Fibroblast of pulmonary artery (primary cell): ENCODE results near the gene IL6.

Source experiments
- DNase-seq: peaks from one replicate; pipeline ENCODE4 v3.0.0-alpha.2; 2010; ENCODE audit warnings: low read depth
- H3K4me3 ChIP-seq: replicated peaks from 2 replicates; pipeline ENCODE4 v1.5.1; 2011; ENCODE audit warnings: low read depth, mild to moderate bottlenecking, control low read depth, low read length, moderate library complexity
- TF ChIP-seq, protein P1 (sequence below): IDR thresholded peaks from 2 replicates; pipeline ENCODE4 v1.5.1; 2011; ENCODE audit warnings: mild to moderate bottlenecking, control low read depth, low read length, inconsistent platforms; ENCODE audit errors: missing control alignments

IL6 gene

DNA sequence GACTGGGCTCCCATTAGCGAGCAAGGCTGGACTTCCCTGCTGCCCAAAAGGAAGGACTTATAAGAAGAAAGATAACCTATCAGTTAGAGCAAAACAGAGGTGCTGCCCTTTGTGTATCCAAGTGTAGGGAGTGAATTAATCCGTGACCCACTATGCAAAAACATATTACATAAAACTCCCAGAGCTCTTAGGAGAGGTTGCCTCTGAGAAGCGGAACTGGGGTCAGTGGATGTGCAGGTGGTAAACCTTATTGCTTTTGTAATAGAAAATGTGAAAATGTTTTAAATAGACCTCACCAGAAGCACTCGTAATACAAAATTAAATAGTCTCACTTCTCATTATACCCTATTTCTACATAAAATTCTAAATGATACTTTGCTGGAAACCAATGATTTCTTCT is 17.1 kb upstream of the IL6 start:
- DNase-seq: no peak

DNA sequence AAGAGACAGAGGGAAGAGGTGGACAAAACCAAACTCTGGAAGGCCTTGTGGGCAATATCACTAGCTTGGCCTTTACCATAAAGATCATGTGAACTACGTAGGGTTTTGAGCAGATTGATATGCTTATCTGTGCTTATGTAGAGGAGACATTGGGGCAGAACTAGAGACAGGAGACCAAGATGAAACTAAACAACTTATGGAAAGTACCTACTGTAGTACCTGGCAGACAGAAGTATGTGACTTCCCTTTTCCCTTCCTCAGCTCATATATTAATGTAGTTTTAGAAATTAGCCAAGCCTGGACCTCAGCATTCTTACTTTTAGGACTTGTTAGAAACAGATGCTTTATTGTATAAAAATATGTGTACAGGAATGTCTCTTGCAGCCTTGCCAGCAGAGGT is 14.0 kb upstream of the IL6 start:
- TF ChIP-seq, protein P1, sequence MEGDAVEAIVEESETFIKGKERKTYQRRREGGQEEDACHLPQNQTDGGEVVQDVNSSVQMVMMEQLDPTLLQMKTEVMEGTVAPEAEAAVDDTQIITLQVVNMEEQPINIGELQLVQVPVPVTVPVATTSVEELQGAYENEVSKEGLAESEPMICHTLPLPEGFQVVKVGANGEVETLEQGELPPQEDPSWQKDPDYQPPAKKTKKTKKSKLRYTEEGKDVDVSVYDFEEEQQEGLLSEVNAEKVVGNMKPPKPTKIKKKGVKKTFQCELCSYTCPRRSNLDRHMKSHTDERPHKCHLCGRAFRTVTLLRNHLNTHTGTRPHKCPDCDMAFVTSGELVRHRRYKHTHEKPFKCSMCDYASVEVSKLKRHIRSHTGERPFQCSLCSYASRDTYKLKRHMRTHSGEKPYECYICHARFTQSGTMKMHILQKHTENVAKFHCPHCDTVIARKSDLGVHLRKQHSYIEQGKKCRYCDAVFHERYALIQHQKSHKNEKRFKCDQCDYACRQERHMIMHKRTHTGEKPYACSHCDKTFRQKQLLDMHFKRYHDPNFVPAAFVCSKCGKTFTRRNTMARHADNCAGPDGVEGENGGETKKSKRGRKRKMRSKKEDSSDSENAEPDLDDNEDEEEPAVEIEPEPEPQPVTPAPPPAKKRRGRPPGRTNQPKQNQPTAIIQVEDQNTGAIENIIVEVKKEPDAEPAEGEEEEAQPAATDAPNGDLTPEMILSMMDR: no peak
- DNase-seq: no peak
- no peak overlapping the region for H3K4me3 ChIP-seq

More for the DNA sequence above, 17.1 kb upstream of the IL6 start:
- TF ChIP-seq, protein P1: no peak
- no peak overlapping the region for H3K4me3 ChIP-seq

DNA sequence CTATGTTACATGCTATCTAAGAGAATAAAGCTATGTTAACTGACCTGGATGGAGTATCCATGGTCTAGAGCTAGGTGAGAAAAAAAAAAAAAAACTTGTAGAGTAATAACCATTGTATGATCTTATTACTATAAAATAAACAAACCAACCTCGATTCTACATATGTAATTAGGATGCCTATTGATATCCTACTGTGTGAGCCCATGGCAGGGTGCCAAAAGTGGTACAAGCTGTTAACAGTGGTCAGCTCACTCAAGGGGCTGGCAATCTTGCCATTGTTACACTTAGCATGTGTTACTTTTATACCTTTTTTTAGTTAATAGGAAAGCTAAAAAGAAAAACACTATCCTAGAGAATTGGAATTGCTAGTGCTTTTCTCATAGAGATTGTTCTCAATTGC is 13.5 kb upstream of the IL6 start:
- no peak for DNase-seq
- no peak overlapping the region for H3K4me3 ChIP-seq
- TF ChIP-seq, protein P1: no peak

DNA sequence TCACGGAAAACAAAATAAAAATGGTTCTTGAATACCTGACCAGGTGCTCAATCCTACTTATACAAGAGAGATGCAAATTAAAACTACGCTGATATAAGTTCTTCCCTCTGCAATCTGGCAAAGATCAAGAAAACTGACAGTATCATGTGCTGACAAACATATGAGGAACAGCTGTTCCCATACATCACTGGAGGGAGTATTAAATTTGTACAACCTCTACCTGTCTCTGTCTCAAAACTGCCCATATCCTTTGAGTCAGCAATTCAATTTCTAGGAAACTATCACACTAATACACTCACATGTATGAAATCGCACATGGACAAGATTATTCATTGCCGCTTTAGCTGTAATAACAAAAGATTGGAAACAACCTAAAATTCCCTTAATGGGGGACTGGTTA is 11.0 kb upstream of the IL6 start:
- DNase-seq: no peak
- H3K4me3 ChIP-seq: no peak overlapping the region
- TF ChIP-seq, protein P1: no peak

DNA sequence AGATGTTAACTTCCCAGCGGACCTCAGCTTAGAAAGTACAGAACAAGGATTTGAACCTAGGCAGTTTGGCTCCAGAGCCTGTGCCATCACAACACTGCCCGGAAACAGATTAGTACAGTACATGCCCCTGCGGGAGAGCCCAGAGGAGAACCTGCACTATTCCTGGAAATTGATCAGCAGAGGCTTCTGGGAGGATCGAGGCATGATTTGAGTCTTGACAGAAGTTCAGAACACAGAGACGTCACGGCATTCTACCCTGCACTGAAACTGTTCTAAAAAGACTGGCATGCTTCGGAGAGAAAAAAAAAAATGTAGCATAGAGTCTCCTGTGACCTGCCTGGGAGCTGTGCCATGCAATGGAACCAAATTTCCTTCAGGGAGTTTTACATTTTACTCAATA is 9.2 kb upstream of the IL6 start:
- DNase-seq: no peak

DNA sequence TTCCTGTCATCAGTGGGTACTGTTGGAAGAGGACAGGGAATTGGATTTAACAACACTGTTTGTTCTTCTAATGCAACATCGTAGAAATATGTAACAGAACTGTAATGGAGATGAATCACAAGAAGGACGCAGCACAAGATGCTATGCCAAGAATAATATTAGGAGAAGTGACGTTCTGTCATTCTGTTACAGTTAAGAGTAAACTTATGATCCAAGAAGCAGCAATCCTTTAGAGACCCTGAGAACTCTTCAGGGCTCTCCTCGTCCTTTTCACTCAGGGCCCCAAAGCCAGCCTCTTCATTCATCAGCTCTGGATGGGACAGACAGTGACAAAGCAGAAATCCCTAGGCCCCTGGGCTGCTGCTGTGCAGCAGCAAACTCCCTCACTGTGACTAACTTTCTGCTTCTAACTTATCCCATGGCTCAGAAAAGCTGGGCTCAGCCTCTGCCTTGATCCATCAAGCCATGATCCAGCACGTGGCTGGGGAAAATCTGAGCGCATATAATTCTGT is 8.7 kb upstream of the IL6 start:
- no peak overlapping the region for H3K4me3 ChIP-seq
- DNase-seq: peak; percentile 94
- TF ChIP-seq, protein P1: no peak

More for the DNA sequence above, 9.2 kb upstream of the IL6 start:
- H3K4me3 ChIP-seq: no peak overlapping the region
- TF ChIP-seq, protein P1: no peak

DNA sequence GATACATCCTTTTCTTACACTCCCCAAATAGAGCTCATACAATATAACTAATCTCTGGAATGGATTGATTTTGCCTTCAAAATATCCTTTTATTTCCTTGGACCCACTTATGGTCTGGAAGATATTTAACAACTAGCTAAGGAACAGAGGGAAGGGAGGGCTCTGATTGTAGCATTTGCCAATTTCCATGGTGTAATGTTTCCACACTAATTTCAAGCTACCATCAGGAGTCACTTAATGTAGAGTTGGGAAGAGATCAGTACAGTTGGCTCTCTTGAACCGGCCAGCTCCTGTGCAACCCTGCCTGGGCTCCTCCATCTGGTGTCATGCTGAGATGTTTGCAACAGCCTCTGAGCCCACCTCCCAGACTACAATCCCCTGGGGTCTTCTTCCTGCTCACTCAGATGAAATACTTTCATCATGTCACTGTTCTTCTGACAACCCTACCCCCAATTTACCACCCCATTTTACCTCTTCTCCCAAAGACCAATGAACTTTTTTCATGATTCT is 8.0 kb upstream of the IL6 start:
- TF ChIP-seq, protein P1: no peak
- H3K4me3 ChIP-seq: no peak overlapping the region
- DNase-seq: peak; percentile 25
